Stimulated activated CD8-positive, alpha-beta memory T cell treated with anti-CD3 and anti-CD28 coated beads, Interleukin-15, amount 100 ng/mL, for 24 hours (primary cell): ENCODE measurements around the gene MEIS1.

Source experiments
- DNase-seq: peaks from one replicate; pipeline ENCODE4 v3.0.0-alpha.2; 2020; ENCODE audit warnings: low read depth

The MEIS1 gene

DNA sequence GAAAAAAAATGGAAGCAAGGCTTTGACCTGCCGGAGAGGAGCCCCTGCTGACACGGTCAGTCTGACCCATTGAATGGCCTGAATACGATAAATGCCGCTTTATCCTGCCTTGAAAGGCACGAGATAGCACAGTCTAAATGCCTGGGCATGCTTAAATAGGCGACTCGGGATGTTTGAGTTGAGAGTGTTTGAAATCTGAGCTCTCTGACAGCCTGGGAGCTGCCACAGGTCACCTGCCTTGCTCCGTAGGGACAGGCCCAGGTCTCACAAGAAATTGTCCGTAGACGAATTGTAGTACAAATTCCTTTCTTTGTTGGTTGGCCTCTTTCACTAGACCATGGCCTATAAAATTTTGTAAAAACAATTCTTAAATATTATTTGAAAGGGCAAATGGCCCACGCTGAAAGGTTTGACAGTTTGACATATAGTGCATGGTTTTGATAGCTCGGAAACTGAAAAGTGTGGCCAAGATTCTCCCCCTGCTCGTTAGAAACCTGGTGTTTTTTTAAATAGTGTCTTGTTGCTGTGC is 72.8 kb downstream of the MEIS1 start:
- DNase-seq, result no peak

DNA sequence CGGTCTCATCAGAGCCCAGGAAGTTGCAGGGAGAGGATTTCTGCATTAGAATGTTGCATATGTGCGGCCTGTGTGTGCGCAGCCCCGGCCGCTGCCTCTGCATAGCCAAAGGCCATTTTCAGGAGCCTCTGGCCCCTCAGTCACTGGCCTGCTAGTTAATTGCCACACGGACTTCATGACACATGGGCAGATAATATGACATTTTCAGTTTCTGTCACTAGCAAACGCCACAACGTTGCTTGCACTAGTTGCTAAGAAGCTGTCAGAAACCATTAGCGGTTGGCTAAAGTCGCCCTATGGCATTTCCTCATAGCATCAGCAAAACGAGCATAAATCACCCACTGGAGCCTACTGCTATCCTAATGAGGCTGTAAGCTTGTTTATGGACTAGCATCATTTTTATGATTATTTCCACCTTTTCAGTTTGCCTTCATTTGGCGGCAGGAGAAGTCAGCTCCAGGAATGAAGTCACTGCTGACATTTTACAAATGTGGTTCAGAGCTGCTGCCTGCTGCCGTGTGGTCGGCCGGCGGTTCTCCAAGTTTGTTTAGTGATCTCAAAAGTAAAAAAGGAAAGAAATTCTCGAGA is 73.7 kb downstream of the MEIS1 start:
- DNase-seq, result no peak

DNA sequence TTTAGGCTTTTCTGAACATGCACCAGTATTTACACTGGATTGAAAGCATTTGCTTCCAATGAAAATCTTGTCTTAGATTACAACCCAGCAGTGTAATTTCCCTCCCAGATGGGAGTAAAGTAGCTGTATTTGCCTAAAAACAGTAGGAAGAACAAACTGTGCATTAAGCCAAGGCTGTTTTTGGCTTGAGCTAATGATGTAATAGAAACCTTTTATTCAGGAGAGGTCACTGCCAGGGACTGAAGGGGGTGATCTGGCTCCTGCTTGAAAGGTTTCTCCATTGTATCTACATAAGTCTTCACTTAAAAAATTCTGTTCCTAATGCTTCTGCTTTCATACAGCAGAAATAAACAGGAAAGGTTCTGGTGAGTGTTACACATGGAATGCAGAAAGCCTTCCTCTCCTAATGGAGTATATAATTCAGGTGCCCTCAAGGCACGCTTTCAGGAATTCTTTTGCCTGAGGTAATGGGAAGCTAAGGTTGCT is 74.4 kb downstream of the MEIS1 start:
- DNase-seq, result no peak

DNA sequence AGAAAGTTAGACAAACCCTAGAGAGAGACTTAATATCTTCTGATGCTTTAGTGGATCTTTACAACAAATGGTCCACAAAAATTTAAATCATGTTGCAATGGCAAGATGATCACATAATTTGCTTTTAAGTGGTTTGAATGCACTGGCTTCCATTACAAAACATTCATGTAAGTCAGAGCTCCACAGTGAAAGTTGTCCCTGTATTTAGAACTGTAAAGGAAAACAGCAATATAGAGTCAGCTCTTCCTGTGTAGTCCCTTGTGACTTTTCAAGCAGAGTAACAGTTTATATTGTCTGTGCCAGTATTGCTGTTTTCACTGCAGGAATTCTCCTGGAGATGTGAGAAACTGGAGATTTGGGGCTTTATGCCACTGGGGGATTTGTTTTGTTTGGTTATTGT is 77.7 kb downstream of the MEIS1 start:
- DNase-seq, result no peak

DNA sequence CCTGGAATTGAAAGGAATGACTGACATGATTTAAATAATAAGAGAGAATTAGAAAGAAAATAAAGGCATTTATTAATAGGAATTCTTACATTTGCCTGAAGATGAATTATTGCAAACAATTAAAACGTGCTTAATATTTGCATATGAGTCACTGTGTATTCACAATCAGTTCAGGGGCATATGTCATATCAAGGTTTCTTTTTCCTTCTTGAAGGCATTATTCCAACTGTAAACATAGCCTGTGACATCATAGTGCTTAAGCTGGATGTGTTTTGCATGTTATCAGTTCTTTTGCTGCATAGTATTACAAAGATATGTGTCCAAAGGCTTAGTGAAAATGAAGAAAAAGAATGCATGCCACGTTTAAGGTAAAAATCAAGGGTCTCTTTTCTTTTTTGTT is 80.8 kb downstream of the MEIS1 start:
- DNase-seq, result no peak

DNA sequence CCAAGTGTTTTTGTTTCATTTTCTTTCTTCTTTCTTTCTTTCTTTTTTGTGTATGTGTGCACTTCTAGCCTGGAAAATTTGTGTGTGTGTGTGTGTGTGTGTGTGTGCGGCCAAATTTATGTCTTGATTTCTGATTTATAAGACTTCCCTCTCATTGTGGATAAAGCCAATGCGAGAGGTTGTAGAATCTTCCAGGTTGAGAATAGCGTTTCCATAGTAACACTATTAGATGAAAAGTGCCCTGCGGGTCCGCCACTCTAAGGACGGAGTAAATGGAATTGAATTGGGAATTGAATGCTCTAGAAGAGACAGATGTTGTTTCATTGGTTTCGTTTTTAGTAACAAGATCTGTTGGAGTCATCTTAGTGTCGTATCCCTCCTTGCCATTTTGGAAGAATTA is 81.6 kb downstream of the MEIS1 start:
- DNase-seq, result no peak

DNA sequence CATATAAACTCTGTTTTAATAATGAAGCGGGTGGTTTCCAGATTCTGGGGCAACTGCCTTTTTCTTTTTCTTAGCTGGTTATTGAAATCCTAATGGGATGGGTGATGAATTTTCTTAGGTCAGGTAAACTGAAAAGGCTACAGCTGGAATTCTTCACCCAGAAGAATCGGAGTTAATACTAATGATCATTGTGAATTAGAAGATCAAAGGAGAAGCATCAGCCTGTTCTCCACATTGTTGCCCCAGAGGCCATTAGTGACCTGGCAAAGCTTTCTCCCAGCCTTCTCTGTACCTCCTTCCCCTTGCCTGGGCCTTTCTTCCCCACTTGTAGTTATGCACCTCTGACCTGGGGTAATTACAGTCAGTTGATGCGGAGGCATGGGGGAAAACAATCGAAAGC is 82.8 kb downstream of the MEIS1 start:
- DNase-seq, result no peak

DNA sequence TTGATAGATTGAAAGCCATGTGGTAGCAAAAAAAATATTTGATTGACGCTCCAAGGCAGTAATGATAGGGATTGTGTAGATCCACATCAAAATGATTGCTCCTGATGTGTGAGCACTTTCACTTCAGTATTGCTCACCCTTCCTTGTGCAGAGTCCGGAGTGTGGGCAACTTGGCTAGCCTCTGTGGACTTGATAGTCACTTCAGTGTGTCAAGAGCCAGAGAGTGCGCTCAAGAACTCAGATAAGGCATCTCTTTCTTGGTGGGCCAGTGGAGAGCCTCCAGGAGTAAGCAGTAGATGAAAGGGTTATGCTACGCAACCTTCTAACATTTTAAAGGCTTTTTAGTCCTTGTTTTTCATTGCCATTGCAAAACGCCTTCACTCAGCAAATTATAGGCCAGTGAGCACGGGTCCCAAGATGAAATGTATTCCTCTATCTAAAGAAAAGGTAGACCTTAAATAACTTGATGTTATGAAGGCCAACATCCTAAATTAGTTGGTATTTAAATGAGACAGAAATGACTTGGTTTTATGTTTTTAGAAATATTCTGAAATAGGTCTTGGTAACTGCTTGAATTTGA is 84.4 kb downstream of the MEIS1 start:
- DNase-seq, result no peak

DNA sequence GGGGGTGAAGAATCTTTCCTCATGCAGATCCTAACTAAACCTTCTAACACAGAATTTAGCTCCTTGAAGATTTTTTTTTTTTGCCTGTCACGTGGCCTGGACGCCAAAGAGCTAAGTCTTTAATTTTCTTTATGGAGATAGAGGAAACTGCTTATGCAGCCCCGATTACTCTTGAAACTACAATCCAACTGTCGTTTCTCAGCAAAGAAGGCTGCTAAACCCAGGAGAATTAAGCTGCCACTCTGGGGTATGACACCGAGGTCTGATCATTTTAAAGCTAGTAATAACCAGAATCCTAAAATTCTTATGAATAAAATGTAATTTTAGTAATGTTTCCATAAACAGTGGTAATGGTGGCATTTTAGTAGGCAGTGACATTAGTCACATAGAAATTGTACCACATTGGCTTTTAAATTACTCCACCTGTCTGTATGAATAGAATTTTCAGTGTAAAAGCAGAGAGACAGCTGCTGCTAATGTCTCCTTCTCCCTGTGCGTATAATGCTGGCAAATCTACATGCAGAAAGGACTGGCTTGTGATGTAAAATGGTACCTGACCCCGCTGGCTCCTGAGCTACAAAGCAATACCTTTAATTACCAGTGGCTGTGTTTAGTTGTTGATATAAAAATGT is 86.5 kb downstream of the MEIS1 start:
- DNase-seq, result no peak

DNA sequence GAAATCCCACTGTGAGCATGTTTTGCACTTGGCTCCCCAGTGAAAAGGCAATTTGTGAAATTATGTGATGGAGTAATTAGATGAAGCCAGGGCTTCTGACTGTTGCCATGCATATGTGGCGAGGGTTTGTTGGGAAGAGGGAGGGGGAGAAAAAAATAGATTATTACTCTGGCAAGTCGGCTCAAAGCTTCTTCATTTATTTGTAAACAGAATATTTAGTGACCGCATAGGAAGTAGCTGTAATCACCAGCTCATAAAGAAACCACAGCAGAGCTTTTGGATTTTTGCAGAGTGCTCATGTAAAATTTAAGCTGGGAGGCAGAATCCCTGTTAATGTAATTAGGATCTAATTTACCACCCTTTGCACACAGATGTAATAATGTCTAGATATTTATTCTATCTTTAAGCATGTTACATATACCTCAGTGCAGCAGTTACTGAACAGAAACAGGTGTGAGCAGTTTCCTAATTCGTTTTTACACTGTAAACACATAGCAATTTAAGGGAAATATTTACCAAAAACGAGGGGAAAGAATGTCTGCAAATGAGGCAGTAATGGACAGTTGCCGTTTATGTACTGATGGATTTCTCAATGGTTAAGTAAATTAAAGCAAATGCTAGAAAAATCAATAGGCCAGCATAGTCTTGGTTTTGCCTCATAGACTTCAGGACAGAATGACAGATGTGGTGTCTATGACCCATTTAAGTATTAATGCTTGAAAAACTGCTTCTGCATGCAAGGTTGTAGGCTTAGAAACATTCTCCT is 87.9 kb downstream of the MEIS1 start:
- DNase-seq, result no peak

DNA sequence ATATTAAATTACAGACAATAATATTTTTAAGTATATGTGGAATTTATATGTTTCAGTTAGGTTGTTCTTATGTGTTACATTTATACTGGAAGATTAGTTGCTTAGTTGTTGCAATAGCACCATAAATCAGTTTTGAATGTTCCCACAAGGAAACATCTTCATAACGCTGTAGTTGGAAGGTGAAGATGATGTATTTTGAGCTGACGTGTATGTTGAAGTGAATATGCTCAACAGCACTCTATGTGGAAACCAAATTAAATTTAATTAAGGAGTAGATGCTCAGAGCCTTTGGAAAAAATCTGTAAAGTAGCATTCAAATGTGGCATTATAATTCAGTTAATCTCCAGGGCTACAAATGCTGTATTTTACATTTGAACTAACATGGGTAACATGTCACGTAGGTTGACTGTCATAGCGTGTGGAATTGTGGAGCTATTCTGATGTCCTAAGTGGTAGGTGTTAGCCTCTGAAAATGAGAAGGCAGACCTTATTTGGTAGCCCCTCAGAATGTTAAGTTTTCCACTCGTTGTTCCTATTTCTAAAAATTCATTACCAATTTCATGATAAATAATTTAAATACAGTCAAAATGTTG is 88.5 kb downstream of the MEIS1 start:
- DNase-seq, result no peak

DNA sequence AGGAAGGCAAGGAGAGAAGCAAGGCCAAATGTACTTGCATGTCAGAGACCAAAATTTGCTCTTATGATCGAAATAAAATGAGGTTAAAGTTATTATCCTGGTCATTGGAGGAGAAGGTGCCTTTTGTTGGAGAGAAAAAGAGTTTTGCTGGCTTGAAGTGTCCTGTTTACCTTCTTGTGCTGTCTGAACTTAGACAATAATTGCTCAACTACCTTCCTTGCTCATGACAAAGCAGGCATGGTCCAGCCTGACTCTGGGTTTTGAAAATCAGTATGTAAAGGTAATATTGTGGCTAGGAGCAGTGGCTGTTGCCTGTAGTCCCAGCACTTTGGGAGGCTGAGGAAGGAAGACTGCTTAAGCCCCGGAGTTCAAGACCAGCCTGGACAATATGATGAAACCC is 89.1 kb downstream of the MEIS1 start:
- no peak for DNase-seq

DNA sequence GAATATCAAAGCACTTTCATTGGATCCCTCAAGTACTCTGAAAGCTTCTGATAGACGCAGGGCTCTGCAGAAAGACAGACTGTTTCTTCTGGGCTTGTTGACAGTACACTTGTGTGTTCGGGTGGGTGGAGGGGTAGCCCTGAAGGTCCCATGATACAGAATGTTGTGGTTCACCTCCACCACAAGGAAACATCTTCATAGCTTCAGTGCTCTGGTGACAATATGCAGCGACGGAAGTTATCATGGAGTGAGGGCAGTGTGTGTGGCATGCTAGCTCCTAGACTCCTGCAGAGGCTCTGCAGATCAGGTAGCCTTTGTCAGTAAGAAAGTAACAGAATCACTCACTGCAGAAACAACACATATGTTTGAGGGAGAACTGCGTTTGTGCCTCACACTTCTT is 90.7 kb downstream of the MEIS1 start:
- DNase-seq, result no peak

DNA sequence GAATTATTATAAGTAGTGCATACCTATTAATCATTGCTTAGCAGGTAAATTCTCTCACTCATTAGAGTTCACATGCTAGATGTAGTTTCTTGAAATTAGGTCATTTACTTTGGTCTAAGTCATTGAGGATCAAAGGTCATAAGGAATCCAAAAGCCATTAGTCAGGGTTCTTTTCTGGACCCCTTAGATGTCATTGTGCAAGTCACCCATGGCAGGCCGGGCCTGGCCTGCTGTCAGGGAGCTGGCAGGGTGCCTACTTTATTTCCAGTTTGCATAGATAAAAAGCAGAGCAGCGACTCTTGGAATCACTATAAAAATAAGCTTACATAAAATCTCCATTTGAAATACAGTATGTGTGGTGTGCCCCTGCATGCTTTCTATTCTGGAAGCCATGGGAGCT is 91.3 kb downstream of the MEIS1 start:
- DNase-seq, result no peak

DNA sequence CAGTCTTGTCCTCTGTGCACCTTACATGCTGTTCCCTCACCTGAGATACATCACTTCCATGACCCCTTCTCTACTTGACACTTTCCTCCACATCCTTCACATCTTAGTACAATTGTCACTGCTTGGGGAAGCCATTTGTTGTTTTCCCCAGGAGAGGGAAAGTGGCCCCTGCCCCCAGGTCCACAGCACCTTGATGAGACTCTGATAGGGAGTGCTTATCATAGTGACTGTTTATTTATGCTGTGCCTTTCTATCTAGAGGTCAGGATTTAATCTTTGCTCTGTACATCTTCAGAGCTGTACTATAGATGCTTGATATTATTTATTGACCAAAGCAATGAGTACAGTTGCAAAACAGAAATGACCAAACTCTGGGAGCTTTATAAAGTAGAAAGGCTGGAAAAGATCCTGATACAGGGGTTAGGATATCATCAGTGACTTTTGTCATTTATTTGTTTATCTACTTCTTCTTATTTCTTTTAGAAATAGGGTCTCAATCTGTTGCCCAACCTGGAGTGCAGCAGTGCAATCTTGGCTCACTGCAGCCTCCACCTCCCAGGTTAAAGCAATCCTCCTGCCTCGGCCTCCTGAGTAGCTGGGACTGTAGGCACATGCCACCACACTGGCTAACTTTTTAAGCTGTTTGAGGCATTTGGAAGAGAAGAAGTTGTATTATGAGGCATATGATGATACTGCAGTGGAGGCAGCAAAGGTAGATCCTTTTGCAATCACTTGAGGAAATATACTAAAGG is 94.2 kb downstream of the MEIS1 start:
- DNase-seq, result no peak

DNA sequence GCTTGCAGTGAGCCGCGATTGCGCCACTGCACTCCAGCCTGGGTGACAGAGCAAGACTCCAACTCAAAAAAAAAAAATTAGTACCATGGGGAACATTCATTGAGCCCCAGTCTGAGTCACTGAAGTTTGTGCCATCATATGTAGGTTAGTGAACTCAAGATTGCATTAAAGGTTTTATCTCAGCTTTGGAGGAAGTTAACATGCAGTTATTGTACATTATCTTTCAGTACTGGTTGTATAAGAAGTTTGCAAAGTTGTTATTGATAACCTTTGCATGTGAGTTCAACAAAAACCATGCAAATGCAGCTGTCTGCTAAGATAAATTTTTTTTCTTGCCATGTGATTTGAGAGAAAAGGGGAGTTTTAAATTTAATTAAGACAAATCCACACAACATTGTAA is 95.7 kb downstream of the MEIS1 start:
- no peak for DNase-seq

DNA sequence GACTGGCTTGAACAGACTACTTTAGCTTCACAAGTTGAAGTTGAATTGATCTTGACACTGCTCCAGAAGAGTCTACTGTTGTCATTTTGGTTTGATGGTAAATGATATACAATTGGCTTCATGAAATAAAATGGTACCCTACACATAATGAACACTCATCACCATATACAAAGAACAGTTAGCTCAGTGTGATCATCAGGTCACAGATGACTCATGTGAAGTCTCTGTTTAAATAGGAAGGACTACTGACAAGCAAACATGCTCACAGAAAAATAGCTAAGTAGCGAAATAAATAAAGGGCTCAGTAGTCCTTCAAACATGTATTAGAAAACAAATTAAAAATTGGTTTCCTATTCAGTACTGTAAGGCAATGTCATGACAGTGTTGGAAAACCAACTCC is 96.2 kb downstream of the MEIS1 start:
- no peak for DNase-seq

DNA sequence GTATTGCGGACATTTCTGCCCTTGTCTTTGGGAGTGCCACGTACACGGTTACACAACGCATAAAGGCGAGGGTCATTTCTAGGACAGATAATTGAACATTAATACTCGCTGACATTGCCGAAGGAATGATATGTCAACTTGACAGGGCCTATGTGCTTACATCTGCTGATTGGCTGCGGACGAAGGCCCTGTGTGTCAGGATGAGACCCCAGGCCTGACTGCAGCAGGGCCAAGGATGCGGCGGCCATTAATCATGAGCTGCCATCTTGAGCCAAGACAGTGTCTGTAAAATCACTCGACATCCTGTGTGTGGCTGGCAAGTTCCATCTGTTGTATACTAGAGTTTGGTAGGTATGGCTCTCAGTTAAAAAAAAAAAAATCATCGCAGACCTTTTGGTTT is 96.6 kb downstream of the MEIS1 start:
- DNase-seq, result no peak

DNA sequence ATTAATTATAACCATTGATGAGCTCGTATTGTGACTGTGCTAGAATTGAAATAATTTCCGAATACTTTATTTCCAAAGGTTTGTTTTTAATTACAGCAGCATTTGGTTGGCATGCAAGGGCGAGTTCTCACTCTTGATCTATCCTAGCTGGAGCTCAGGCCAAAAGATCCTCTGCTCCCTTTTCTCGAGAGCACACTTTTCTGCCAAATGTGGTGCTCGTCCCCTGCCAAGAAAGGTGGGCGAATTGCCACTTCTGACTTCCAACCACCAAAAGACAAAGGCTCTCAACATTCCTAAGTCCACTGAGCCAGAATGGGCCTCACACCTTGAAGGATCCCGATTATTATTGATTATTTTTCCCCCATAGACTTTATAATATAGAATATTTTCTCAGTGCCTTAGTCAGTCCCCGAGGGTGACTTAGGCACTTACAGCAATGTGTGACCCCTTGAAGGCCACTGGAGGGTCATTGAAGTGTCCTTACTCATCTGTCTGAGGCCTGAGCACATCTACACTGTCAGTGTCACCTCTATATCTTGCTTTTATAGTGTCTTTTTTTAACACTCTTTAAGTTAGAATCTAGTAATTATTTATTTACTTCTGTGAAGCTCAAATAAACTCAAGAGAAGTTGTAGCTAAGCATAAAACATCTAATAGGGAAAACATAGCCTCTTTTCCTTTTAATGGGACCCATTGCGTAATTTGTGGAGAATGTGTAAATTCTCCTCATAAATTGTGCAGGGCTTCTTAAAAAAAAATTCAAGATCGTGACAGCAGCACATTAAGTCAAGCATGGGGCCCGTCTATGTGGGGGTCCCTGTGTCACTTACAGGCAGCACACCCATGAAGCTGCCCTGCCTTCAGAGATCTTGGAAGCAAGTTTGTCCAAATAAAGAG is 98.3 kb downstream of the MEIS1 start:
- DNase-seq, result no peak

DNA sequence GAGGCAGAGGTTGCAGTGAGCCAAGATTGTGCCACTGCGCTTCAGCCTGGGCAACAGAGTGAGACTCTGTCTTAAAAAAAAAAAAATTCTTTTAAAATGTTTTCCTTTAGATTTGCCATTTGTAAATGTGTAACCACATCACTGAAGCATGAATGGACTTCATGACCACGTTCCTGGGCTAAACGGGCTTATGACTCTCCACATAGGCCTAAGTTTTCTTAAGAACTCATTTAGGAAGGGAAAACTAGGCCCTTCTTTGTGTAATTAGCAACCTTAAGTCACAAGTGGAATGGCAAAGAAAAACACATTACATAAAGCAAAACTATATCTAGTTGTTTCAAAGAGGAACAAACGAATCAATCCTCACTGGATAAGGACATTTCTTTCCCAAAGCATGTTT is 99.5 kb downstream of the MEIS1 start:
- no peak for DNase-seq
